HG02943 (cell line): Measurements from ENCODE around the gene OPRM1.
A peak's percentile ranks its signal among the peaks of the same experiment; 100 is the strongest.
"Not testable (repeated sequence)": the region's sequence is repeated elsewhere in the genome, so short reads cannot be mapped to it uniquely, and the experiment has no call there.

Source experiments
- ATAC-seq: cut with Tn5 transposase; IDR thresholded peaks from one replicate; pipeline ENCODE4 v1.9.1; 2021; ENCODE audit warnings: mild to moderate bottlenecking, low read depth, moderate library complexity; ENCODE audit not compliant: unreplicated experiment

The OPRM1 gene

DNA sequence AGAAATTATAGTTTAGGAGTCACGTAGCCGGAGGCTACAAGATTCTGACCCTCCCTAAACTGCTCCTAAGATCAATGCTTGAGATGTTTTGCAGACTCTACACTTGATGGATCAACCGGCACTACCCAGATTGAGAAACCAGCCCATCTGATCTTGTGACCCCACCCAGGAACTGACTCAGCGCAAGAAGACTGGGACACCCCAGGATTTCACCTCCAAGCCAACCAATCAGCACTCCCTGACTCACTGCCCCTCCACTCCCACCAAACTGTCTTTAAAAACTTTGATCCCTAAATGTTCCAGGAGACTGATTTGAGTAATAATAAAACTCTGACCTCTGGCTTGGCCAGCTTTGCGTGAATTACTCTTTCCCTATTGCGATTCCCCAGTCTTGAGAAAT is 99.8 kb downstream of the OPRM1 start:
- ATAC-seq, result no peak

DNA sequence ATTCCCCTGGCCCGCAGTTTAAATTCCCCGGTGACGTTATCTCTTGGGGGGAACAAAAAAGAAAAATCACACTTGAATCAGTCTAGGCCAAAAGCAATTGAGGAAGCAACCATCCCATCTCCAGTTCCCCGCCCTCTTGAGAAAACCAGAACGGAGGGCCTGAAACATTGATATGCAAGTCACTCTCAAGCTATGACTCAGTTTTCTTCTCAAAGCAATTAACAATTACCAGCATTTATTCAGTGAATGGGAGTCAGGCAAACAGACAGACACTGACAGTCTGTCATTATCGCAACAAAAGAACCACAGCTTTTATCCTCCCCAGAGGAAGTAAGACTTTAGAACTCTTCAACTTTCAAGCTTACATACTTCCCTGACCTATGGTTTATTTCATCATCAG is 100.9 kb downstream of the OPRM1 start:
- ATAC-seq, result no peak

DNA sequence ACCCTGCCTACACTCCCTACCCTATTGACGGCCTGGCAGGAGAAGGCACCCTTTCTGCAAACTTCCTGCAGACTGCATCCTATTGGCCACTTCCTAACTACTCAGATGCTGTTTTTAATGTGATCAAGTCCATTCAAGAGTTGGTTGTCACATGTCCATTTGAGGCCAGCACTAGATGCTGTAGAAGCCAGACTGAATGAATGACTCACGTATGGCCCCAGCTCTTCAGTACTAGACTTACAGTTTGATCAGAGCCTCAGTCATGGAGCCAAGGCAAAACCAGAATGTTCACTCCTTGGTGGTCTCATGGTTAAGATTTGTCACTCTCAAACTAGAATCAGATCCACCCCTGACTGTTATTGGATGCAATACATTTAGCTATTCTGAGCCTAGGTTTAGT is 101.7 kb downstream of the OPRM1 start:
- ATAC-seq, result no peak

DNA sequence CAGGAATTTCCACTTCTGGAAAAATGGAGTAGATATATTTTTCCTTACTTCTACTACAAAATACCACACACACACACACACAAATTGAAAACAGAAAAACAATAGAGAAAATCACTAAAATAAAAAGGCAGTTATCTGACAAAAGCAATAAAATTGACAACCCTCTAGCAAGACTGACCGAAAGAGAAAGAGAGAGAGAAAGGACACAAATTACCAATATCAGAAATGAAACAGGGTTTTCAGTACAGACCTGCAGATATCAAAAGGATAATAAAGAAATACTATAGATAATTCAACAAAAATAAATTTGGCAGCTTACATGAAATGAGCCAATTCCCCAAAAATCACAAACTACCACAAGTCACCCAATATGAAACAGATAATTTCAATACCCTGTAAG is 104.7 kb downstream of the OPRM1 start:
- no peak for ATAC-seq

DNA sequence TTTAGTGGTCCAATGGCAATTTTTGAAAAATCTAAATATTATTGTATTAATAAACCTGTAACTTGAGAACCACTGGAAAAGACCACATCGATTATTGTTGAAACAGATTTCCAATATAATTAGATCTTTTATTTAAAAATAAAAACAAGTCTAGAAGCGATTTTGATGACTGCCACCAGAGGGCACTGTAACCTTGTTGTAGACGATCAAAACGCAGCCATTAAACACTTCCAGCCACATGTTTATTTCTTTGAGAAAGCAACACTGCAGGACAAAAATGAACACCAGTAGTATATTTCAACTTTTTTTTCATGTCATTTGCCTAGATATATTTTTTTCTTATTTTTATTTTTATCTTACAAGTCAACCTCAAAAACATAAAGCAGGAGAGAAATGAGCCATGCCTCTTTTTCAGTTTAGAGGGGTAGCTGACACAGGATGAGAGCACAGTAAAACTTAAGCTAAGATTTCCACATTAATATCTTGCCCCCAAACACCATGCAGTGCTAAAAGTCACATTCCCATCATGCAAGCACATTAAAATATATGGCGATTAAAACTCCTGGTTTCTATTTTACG is 115.4 kb downstream of the OPRM1 start:
- ATAC-seq, result no peak

DNA sequence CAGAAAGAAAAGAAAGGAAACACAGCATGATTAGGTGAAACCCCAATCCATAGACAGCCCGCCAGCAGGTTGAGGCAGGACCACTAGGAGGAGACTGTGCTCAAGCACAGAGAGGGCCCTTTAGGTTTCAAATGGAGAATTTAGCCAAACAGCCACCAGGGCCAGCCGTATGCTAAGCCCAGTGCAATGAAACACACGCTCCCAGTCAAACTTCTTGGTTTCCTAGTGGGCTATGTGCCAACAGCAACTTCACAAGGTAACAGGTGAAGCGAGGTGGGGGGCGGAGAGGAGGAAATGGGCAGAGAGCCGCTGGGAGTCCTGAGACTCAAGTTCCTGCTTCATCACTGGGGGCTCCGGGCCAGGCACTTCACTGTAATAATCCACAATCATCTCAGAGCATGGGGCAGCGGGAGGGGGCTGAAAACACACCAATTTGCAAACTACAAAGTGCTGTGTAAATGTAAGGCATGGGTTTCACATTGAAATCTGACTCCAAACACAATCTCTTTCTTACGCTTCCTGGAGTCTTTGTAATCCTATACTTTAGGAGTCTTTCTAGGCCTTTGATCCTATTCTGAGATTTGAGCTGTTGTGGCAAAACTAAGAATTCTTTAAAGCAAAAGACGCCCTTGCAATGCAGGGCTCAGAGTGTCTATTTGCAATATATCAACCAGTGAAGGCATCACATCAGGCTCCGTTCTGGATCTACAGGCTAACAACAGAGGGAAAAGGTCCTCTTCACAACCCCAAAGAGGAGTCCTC is 117.3 kb downstream of the OPRM1 start:
- peak; percentile 70 for ATAC-seq

DNA sequence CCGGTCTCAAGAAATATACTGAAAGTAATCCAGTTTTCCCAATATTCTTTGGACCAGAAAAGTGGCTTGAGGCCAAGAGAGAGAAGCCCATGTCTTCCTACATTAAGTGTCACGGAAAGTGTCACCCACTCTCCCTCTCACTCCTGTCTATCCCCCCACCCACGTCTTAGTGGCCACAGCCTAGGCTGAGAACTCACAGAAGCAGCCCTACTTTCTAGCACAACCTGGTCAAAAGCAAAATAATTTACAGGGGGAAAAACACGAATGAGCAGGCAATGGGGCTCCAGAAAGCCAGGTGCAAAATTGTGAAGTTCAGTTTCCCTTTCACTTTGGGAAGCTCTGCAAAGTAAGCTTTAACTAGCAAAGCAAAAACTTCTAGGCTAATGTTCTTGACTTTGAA is 118.0 kb downstream of the OPRM1 start:
- ATAC-seq, result no peak

DNA sequence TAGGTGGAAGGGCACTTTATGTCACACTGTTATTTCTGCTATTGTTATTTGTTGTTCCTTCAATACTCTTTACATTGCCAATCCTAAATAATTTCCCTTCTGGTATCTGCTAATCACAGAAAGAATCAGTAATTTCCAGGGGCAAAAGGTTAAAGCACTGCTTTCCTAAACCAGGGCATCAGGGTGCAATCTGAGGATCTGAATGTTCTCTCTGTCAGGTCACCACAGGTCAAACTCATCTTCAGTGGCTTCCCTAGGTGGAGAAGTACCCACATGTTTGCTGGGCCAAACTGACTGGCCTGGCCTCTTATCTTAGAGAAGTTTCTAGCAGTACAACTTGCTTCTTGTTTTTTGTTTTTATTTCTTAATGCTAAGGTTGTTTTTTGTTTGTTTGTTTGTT is 118.7 kb downstream of the OPRM1 start:
- ATAC-seq, result no peak

DNA sequence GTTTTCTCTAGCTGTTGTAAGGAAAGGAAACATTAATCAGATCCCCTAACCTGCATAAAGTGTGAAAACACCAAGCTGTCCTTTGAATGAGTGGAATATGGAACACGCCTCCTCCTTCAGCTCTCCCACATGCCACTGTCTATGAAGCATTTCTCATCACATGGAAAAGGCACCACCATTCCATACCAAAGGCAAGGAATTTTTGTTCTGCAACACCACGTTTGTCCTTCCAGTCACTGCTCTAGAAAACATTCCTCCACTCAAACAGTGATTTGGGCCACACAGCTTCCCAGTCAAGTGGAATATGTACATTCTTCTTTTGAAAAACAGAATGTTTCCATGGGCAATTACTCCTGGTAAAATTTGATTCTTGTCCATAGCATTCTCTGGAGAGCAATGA is 120.1 kb downstream of the OPRM1 start:
- no peak for ATAC-seq

DNA sequence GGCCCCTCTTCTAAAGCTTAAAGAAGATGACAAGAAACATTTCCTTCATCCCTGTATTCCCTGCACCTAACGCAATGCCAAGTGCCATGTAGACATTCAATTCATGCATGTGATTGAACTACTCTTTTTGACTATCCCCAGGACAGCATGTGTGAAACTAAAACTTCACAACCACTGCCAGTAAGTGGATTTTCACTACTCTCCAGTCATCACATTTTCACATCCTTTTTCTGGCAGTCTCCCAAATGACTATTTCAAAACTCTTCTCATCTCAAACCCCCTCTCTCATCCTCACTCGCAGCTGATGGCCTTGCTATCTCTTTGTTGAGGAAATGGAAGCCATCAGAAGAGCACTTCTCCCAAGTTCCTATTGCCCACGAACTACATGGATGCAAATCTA is 122.6 kb downstream of the OPRM1 start:
- ATAC-seq, result peak; percentile 62

DNA sequence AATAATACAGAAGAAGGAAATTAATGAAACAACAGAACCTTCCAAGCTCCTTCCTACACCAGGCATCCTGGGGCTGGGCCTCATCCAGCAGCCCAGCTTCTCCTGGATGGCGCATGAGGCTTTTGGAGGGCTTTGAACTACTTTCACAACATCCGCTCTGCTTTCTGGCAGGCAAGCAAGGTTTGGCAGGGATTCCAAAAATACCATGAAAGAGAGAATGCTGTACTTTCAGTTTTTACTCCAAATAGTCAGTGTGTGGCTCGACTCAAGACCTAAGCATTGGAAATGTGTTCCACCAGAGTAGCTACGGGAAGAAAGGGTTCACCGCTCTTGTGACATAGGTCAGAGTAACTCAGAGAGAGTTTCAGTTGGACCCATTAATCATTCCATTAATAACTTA is 125.4 kb downstream of the OPRM1 start:
- ATAC-seq, result no peak

DNA sequence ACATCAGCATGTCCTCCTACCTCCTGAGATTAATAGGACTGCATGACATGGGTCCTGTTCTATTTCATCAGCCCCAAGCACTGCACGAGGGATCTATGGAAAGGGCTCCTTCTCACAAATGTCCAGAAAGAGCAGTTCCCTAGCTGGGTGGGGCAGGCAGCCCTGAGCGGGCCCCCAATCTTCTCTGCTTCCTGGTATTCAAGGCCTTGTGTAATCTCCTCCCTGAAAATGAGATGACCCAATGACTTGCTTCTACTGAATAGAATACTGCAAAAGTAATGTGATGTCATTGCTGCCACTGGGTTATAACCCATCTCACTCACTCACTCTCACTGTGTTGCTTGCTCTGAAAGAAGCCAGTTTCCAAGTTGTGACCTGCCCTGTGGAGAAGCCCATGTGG is 126.4 kb downstream of the OPRM1 start:
- no peak for ATAC-seq

DNA sequence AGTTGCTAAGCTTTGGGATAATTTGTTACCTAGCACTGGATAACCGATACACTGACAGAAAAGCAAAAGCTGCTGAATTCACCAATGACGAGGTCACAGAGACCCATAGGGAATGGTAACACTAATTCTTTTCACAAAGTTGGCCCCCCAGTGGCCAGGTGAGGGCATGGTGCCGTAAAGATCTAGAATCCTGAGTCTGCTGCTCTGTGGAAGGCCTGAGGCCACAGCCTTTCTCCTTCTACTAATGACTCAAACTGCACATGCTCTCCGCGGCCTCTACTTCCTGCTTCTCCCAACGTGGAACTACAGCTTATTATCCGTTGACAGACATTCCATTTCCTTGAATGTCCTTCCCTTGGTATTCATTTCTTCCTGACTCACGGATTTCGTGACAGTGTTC is 127.1 kb downstream of the OPRM1 start:
- ATAC-seq, result no peak

DNA sequence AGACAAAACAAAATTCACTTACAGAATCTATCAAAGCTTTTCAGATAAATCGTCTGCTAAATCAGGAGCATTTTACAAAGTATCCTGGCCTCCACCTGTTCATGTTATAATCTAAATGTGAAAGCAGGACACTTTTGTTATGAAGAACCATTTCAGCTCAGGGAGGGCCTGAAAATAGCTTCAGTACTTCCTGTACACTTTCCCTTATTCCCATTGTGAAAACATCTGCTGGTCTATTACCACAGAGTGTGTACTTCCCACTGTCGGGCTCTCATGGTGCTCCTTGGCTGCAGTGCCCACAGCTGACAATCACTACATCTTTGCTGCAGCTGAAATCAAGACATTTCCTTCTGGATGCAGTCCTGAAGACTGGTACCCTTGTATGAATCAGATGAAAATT is 128.1 kb downstream of the OPRM1 start:
- no peak for ATAC-seq

DNA sequence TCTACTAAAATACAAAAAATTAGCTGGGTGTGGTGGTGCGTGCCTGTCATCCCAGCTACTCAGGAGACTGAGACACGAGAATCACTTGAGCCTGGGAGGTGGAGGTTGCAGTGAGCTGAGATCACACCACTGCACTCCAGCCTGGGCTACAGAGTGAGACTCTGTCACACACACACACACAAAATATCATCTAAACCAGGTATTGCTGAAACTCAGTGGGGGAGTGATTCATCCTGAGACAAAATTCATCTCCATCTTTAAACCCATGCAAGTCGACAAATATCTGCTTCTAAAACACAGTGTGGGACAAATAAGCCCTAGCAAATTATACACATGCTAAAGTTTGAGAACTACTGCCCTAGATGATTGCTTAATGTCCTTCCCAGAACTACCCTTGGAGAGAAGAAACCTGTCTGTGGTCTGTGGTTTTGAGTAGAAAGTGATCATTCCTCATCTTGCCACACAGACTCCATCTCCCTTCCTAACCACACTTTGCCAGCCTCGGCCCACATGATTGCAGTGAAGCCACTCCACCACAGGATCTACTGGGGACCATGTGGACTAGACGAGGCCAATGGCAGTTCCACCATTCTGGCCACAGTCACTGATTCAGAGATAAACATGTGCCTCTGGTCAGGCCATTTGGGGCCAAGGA is 130.3 kb downstream of the OPRM1 start:
- ATAC-seq, result no peak

DNA sequence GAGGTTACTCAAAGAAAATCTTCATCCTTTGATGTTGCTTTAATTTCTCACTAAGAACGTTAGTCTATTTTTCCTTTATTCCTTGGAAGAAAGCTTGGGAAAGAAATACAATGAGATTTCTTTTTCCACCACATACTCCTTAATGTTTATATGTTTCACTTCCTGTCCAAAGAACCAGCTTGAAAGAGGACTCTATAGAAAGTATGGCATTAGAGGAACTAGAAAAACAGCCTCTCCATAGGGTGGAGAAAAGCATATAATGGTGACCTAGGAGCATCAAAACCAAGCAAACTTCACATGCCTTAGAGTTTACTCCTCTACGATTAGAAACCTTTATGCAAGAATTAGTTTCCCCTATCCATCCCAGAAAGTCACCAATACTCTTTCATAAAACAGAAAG is 131.1 kb downstream of the OPRM1 start:
- no peak for ATAC-seq

DNA sequence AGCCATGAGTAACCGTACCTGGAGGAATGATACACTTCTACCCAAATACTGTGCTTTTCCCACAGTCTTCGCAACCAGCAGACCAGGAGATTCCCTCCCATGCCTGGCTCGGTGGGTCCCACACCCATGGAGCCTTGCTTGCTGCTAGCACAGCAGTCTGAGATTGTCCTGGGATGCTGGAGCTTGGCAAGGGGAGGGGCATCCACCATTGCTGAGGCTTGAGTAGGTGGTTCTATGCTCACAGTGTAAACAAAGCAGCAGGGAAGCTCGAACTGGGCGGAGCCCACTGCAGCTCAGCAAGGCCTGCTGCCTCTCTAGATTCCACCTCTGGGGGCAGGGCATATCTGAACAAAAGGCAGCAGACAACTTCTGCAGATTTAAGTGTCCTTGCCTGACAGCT is 133.4 kb downstream of the OPRM1 start:
- not testable (repeated sequence) for ATAC-seq

DNA sequence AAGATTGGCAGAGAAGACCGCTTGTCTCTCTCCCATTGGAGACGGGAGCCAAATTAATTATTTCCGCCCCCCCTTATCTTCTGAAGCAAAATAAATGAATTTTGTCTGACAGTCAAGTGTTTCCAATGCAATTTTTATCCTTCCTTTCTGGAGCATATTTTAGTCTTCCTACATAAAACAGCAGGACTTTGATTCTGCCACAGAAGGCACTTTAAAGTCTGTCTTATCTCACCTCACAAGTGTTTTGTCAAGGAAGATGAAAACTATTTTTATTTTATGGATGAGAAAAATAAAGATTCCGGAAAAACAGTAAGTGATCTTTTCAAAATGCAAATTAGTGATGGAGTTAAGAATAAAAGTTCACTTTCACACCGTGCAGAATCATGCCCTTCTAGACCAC is 140.4 kb downstream of the OPRM1 start:
- ATAC-seq, result no peak

DNA sequence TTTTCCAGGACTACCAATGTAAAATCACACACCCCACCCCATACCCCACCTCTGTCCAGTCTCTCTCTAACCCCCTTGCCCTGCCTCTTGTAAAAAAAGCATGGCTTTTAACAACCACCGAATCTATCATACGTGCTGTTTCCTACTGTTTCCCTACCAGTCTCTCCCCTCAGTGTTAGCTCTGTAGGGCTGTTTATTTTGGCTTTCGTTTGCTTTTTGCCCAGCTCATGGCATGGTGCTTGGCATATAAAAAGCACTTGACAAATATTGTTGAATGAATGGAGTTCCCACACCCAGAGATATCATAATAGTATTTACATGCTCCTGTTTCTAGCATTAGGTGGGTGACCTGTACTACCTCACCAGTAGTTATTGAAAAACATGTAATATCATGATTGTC is 148.2 kb downstream of the OPRM1 start:
- no peak for ATAC-seq

DNA sequence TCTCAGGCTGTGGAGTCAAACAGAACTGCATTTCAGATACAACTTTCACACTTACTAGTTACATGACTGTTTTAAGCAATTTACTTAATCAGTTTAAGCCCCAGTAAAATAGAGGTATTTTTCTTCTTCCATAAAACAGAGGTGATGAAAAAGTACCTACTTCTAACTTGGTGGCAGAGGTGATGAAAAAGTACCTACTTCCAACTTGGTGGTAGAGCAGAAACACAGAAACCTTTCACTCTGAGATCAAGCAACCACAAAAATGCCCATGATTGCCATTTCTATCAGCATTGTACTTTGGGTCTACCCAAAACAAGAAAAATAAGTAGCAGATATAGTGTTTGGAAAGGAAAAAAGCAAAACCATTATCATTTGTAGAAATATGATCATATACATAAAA is 148.7 kb downstream of the OPRM1 start:
- no peak for ATAC-seq

DNA sequence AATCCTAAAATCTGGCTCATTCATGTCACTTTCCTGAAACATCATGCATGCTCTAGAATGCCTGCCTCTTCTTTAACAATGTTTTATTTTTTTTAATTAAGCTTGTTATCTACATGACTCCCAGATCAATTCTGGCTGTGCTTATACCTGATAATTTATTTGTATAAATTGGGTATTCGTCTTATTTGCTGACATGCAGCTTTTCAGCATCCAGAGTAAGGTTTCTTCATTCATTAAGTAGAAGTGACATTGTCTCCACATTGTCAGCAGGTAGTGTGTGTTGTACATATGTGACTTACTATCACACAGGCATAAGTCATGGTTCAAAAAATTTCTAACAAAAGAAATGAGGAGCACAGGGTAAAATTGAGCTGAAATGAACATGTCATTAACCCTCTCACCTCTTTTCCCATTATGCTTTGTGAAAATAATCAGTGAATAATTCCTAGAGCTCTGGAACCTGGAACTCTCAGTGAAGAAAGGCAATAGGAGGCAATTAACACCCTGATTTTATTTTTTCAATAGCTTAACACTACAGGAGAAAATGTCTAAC is 157.4 kb downstream of the OPRM1 start:
- no peak for ATAC-seq
